Immature natural killer cell (primary cell): ENCODE measurements around the gene CHST4. TPM values are rescaled to one million over a fixed set of nuclear protein-coding genes. Genes with fewer than 3 reads are reported as not detected.
"Not testable (repeated sequence)": the region's sequence is repeated elsewhere in the genome, so short reads cannot be mapped to it uniquely, and the experiment has no call there.

Experiments
- DNase-seq, 3 donors: peaks; one replicate each; pipeline ENCODE4 v3.0.0; 2022; ENCODE audit warnings: mixed read lengths in 1 of 3
- H3K27ac Mint-ChIP-seq, 6 donors: one replicate each; pipeline ENCODE4 v1.8.0; 2020; ENCODE audit warnings: mixed read lengths in 6 of 6, mild to moderate bottlenecking in 5 of 6, inconsistent platforms in 4 of 6, moderate library complexity in 3 of 6
- H3K27me3 Mint-ChIP-seq, 3 donors: one replicate each; pipeline ENCODE4 v1.8.0; 2020 to 2021; ENCODE audit warnings: low read depth in 3 of 3, mild to moderate bottlenecking in 3 of 3, mixed read lengths in 3 of 3, moderate library complexity in 3 of 3, inconsistent platforms in 1 of 3
- H3K36me3 Mint-ChIP-seq, 3 donors: one replicate each; pipeline ENCODE4 v1.8.0; 2020; ENCODE audit warnings: mixed read lengths in 3 of 3, inconsistent platforms in 2 of 3, mild to moderate bottlenecking in 2 of 3
- H3K4me1 Mint-ChIP-seq, 2 donors: one replicate each; pipeline ENCODE4 v1.8.0; 2020; ENCODE audit warnings: inconsistent platforms in 2 of 2, mild to moderate bottlenecking in 2 of 2, mixed read lengths in 2 of 2, moderate library complexity in 1 of 2
- H3K4me3 Mint-ChIP-seq, 5 donors: one replicate each; pipeline ENCODE4 v1.8.0; 2020; ENCODE audit warnings: mild to moderate bottlenecking in 5 of 5, mixed read lengths in 5 of 5, inconsistent platforms in 3 of 5, moderate library complexity in 3 of 5
- H3K9me3 Mint-ChIP-seq, 6 donors: one replicate each; pipeline ENCODE4 v1.8.0; 2020; ENCODE audit warnings: mild to moderate bottlenecking in 6 of 6, mixed read lengths in 6 of 6, inconsistent platforms in 4 of 6, moderate library complexity in 3 of 6
- polyA plus RNA-seq, 3 donors: library from polyadenylated mRNA; unstranded; fragments of 300-500 nt; fragmentation: Illumina TruSeq; gene quantifications; one replicate each; pipeline ENCODE4 v1.2.3, GENCODE V29; 2021

CHST4 gene
- polyA plus RNA-seq, 3 donors from 2014 or later, result not detected

- no peak overlapping the region for H3K4me3 Mint-ChIP-seq
- no peaks in the 10 kb centered on the region for H3K36me3 Mint-ChIP-seq
- H3K27ac Mint-ChIP-seq, result no peak overlapping the region
- no peaks in the 10 kb centered on the region for H3K4me1 Mint-ChIP-seq
- DNase-seq, result no peak
- H3K27me3 Mint-ChIP-seq, result peaks cover 2 to 11% (median 6%) of the 10 kb centered on the region in 3 donors
- no peaks in the 10 kb centered on the region for H3K9me3 Mint-ChIP-seq
Measured at GRCh38 chr16:71500964-71501363, 25.3 kb upstream of the CHST4 start.

GRCh38 chr16:71501547-71501946 is 24.7 kb upstream of the CHST4 start:
- no peak overlapping the region for H3K4me3 Mint-ChIP-seq
- H3K4me1 Mint-ChIP-seq, result no peaks in the 10 kb centered on the region
- no peak overlapping the region for H3K27ac Mint-ChIP-seq
- peaks cover 2 to 11% (median 6%) of the 10 kb centered on the region in 3 donors for H3K27me3 Mint-ChIP-seq
- DNase-seq, result no peak
- H3K36me3 Mint-ChIP-seq, result no peaks in the 10 kb centered on the region
- no peaks in the 10 kb centered on the region for H3K9me3 Mint-ChIP-seq

- DNase-seq, H3K27ac Mint-ChIP-seq, H3K4me1 Mint-ChIP-seq, H3K4me3 Mint-ChIP-seq, H3K9me3 Mint-ChIP-seq, H3K27me3 Mint-ChIP-seq, H3K36me3 Mint-ChIP-seq: not testable (repeated sequence)
Measured at GRCh38 chr16:71504051-71504450, 22.2 kb upstream of the CHST4 start.

- Mint-ChIP-seq H3K36me3 (no peaks in the 10 kb centered on the region), H3K4me3 (no peak overlapping the region), H3K4me1 (no peaks in the 10 kb centered on the region), H3K27me3 (peaks cover 0 to 9% (median 6%) of the 10 kb centered on the region in 3 donors), H3K9me3 (no peaks in the 10 kb centered on the region), H3K27ac (no peak overlapping the region)
- DNase-seq, result no peak
Measured at GRCh38 chr16:71504901-71505300, 21.3 kb upstream of the CHST4 start.

- Mint-ChIP-seq H3K4me3 (no peak overlapping the region), H3K36me3 (no peaks in the 10 kb centered on the region), H3K9me3 (no peaks in the 10 kb centered on the region), H3K27me3 (peaks cover 0 to 10% (median 9%) of the 10 kb centered on the region in 3 donors), H3K4me1 (no peaks in the 10 kb centered on the region), H3K27ac (no peak overlapping the region)
- no peak for DNase-seq
Measured at GRCh38 chr16:71507061-71507460, 19.2 kb upstream of the CHST4 start.

GRCh38 chr16:71513302-71513701 is 12.9 kb upstream of the CHST4 start:
- H3K27ac Mint-ChIP-seq, result no peak overlapping the region
- peaks cover 2 to 6% (median 5%) of the 10 kb centered on the region in 3 donors for H3K27me3 Mint-ChIP-seq
- no peaks in the 10 kb centered on the region for H3K9me3 Mint-ChIP-seq
- H3K36me3 Mint-ChIP-seq, result no peaks in the 10 kb centered on the region
- no peak overlapping the region for H3K4me3 Mint-ChIP-seq
- DNase-seq, result no peak
- no peaks in the 10 kb centered on the region for H3K4me1 Mint-ChIP-seq

GRCh38 chr16:71514476-71514875 is 11.8 kb upstream of the CHST4 start:
- Mint-ChIP-seq H3K4me3 (no peak overlapping the region), H3K9me3 (no peaks in the 10 kb centered on the region), H3K27me3 (peaks cover 2 to 6% (median 3%) of the 10 kb centered on the region in 3 donors), H3K27ac (no peak overlapping the region), H3K36me3 (no peaks in the 10 kb centered on the region), H3K4me1 (no peaks in the 10 kb centered on the region)
- no peak for DNase-seq

- no peak for DNase-seq
- H3K36me3 Mint-ChIP-seq, result no peaks in the 10 kb centered on the region
- H3K4me1 Mint-ChIP-seq, result no peaks in the 10 kb centered on the region
- no peak overlapping the region for H3K4me3 Mint-ChIP-seq
- H3K9me3 Mint-ChIP-seq, result no peaks in the 10 kb centered on the region
- H3K27me3 Mint-ChIP-seq, result peaks cover 2 to 6% (median 3%) of the 10 kb centered on the region in 3 donors
- no peak overlapping the region for H3K27ac Mint-ChIP-seq
Measured at GRCh38 chr16:71515026-71515425, 11.2 kb upstream of the CHST4 start.

GRCh38 chr16:71520550-71520949 is 5.7 kb upstream of the CHST4 start:
- H3K4me1 Mint-ChIP-seq, result no peaks in the 10 kb centered on the region

GRCh38 chr16:71524566-71525553 is 1.4 kb upstream of the CHST4 start:
- no peak for DNase-seq
- Mint-ChIP-seq H3K4me1 (no peaks in the 10 kb centered on the region), H3K9me3 (no peaks in the 10 kb centered on the region), H3K36me3 (no peaks in the 10 kb centered on the region), H3K27me3 (peaks cover 3 to 22% (median 6%) of the 10 kb centered on the region in 3 donors), H3K27ac (no peak overlapping the region), H3K4me3 (no peak overlapping the region)

More at GRCh38 chr16:71520550-71520949, 5.7 kb upstream of the CHST4 start:
- Mint-ChIP-seq H3K36me3 (no peaks in the 10 kb centered on the region), H3K4me3 (no peak overlapping the region), H3K9me3 (no peaks in the 10 kb centered on the region), H3K27ac (no peak overlapping the region), H3K27me3 (peaks cover 0 to 10% (median 2%) of the 10 kb centered on the region in 3 donors)
- DNase-seq, result no peak

- no peaks in the 10 kb centered on the region for H3K4me1 Mint-ChIP-seq
- no peak overlapping the region for H3K27ac Mint-ChIP-seq
- peaks cover 3 to 19% (median 6%) of the 10 kb centered on the region in 3 donors for H3K27me3 Mint-ChIP-seq
- DNase-seq, result no peak
- no peaks in the 10 kb centered on the region for H3K36me3 Mint-ChIP-seq
- H3K4me3 Mint-ChIP-seq, result no peak overlapping the region
- H3K9me3 Mint-ChIP-seq, result no peaks in the 10 kb centered on the region
Measured at GRCh38 chr16:71528257-71528656, 2.0 kb downstream of the CHST4 start.

- no peak for DNase-seq
- Mint-ChIP-seq H3K27ac (no peak overlapping the region), H3K4me3 (no peak overlapping the region), H3K9me3 (no peaks in the 10 kb centered on the region), H3K4me1 (no peaks in the 10 kb centered on the region), H3K27me3 (peaks cover 3 to 20% (median 6%) of the 10 kb centered on the region in 3 donors), H3K36me3 (no peaks in the 10 kb centered on the region)
Measured at GRCh38 chr16:71528863-71529262, 2.6 kb downstream of the CHST4 start.

GRCh38 chr16:71532366-71532765 is 6.1 kb downstream of the CHST4 start:
- no peak for DNase-seq
- no peaks in the 10 kb centered on the region for H3K9me3 Mint-ChIP-seq
- no peaks in the 10 kb centered on the region for H3K4me1 Mint-ChIP-seq
- H3K27ac Mint-ChIP-seq, result no peak overlapping the region
- H3K36me3 Mint-ChIP-seq, result no peaks in the 10 kb centered on the region
- H3K4me3 Mint-ChIP-seq, result no peak overlapping the region
- H3K27me3 Mint-ChIP-seq, result peaks cover 4 to 9% (median 5%) of the 10 kb centered on the region in 3 donors

- H3K9me3 Mint-ChIP-seq, result no peaks in the 10 kb centered on the region
- no peaks in the 10 kb centered on the region for H3K4me1 Mint-ChIP-seq
- no peaks in the 10 kb centered on the region for H3K36me3 Mint-ChIP-seq
Measured at GRCh38 chr16:71536752-71537499, 10.7 kb downstream of the CHST4 start.

More at GRCh38 chr16:71536752-71537499, 10.7 kb downstream of the CHST4 start:
- H3K27ac Mint-ChIP-seq, result no peak overlapping the region
- peaks cover 0 to 10% (median 3%) of the 10 kb centered on the region in 3 donors for H3K27me3 Mint-ChIP-seq
- H3K4me3 Mint-ChIP-seq, result no peak overlapping the region
- DNase-seq, result no peak
